Keratinocyte (primary cell): Measurements from ENCODE around the gene DIP2C. TPM values are rescaled to one million over a fixed set of nuclear protein-coding genes. Genes with fewer than 3 reads are reported as not detected.

Experiments used
- DNase-seq: peaks from one replicate; pipeline ENCODE4 v3.0.0-alpha.2; 2011; ENCODE audit warnings: low read depth, missing footprints, low spot score
- FAIRE-seq: peaks from 2 replicates; lab custom pipeline; 2011; peaks lifted over from hg19 to GRCh38; lab: Jason Lieb, UNC
- H2AFZ ChIP-seq: 2 replicates; pipeline ENCODE4 v1.6.0; 2012; ENCODE audit warnings: low read length, control low read depth, inconsistent platforms; ENCODE audit not compliant: control insufficient read depth
- H3K27ac ChIP-seq: 2 replicates; pipeline ENCODE4 v1.5.1; 2011; ENCODE audit warnings: low read length; ENCODE audit not compliant: control insufficient read depth, insufficient read depth
- H3K27me3 ChIP-seq: 3 replicates; pipeline ENCODE4 v1.6.0; 2011; ENCODE audit warnings: low read length; ENCODE audit not compliant: control insufficient read depth, insufficient read depth; ENCODE audit errors: extremely low read depth
- H3K36me3 ChIP-seq, 2 experiments: 2 replicates in 1 of 2; 3 replicates in 1 of 2; pipeline ENCODE4 v1.5.1; 2011; ENCODE audit warnings: low read length in 2 of 2, mild to moderate bottlenecking in 1 of 2; ENCODE audit not compliant: control insufficient read depth in 2 of 2, insufficient read depth in 2 of 2; ENCODE audit errors: extremely low read depth in 1 of 2
- H3K4me1 ChIP-seq: 3 replicates; pipeline ENCODE4 v1.5.1; 2011; ENCODE audit warnings: low read length; ENCODE audit not compliant: control insufficient read depth, insufficient read depth; ENCODE audit errors: extremely low read depth
- H3K4me2 ChIP-seq: 3 replicates; pipeline ENCODE4 v1.6.0; 2011; ENCODE audit warnings: low read depth, low read length; ENCODE audit not compliant: control insufficient read depth, insufficient read depth; ENCODE audit errors: extremely low read depth
- H3K4me3 ChIP-seq, 3 experiments: fragments of 200-600 bp in 1 of 3; sonication (generic) in 1 of 3; 2 replicates in 2 of 3; 3 replicates in 1 of 3; pipeline ENCODE4 v1.5.1; 2011 to 2016; ENCODE audit warnings: low read length in 3 of 3, mild to moderate bottlenecking in 3 of 3, control low read depth in 2 of 3, inconsistent platforms in 1 of 3, low read depth in 1 of 3, mixed read lengths in 1 of 3, mixed run types in 1 of 3, moderate library complexity in 1 of 3; ENCODE audit not compliant: control insufficient read depth in 2 of 3, insufficient read depth in 2 of 3; ENCODE audit errors: extremely low read depth in 1 of 3
- H3K79me2 ChIP-seq: 2 replicates; pipeline ENCODE4 v1.6.0; 2012; ENCODE audit warnings: low read length; ENCODE audit not compliant: control insufficient read depth, insufficient read depth
- H3K9ac ChIP-seq: 3 replicates; pipeline ENCODE4 v1.6.0; 2011; ENCODE audit warnings: low read length; ENCODE audit not compliant: control insufficient read depth, insufficient read depth; ENCODE audit errors: extremely low read depth
- H3K9me1 ChIP-seq: 3 replicates; pipeline ENCODE4 v1.6.0; 2011; ENCODE audit warnings: low read length; ENCODE audit not compliant: control insufficient read depth, insufficient read depth; ENCODE audit errors: extremely low read depth
- H3K9me3 ChIP-seq: 2 replicates; pipeline ENCODE4 v1.5.1; 2012; ENCODE audit warnings: low read depth, low read length; ENCODE audit not compliant: control insufficient read depth
- H4K20me1 ChIP-seq: 3 replicates; pipeline ENCODE4 v1.6.0; 2011; ENCODE audit warnings: low read length; ENCODE audit not compliant: control insufficient read depth, insufficient read depth; ENCODE audit errors: extremely low read depth
- CTCF ChIP-seq, 3 experiments: IDR thresholded peaks in 1 of 3; conservative IDR thresholded peaks in 1 of 3; optimal IDR thresholded peaks in 1 of 3; 2 replicates in 2 of 3; 3 replicates in 1 of 3; pipeline versions ENCODE3 to v1.5.1; 2011; ENCODE audit warnings: low read length in 3 of 3, mild to moderate bottlenecking in 3 of 3, moderate library complexity in 2 of 3, control low read depth in 1 of 3, inconsistent platforms in 1 of 3; ENCODE audit not compliant: insufficient read depth in 2 of 3; ENCODE audit errors: extremely low read depth in 1 of 3
- EZH2 ChIP-seq: IDR thresholded peaks from one replicate; pipeline ENCODE4 v1.6.1; 2012; ENCODE audit warnings: inconsistent platforms, mild to moderate bottlenecking, low read length, moderate library complexity
- dilution Hi-C: fragments of 300-500 bp; cut with MboI; formaldehyde crosslinking; loops from one replicate; pipeline ENCODE4 v1.7.0; 2020; ENCODE audit warnings: low sequenced_read_pairs; ENCODE audit not compliant: extremely low pct_ligation_motif_present
- polyA plus RNA-seq, 5 experiments: library from polyadenylated mRNA; depleted of rRNA in 3 of 5; stranded (reverse) in 3 of 5; stranded (forward) in 1 of 5; unstranded in 1 of 5; fragments of >200 nt; gene quantifications; 1 replicate in 1 of 5; 2 replicates in 3 of 5; 3 replicates in 1 of 5; pipeline versions ENCODE4 v1.2.1 to v1.2.3, GENCODE V29; 2011 to 2012; ENCODE audit warnings: missing spikeins in 2 of 5, low read depth in 1 of 5, low replicate concordance in 1 of 5

DIP2C gene
- polyA plus RNA-seq, 1 donor (not counting 4 experiments of a cell fraction or from before 2014, with no cell fraction given): 1.3 TPM

- Histone ChIP-seq H3K4me1 (no peaks in the 10 kb centered on the region), H3K27me3 (no peaks in the 10 kb centered on the region), H3K36me3 (no peaks in the 10 kb centered on the region), H3K9me3 (peaks cover 9% of the 10 kb centered on the region), H2AFZ (no peak overlapping the region), H3K4me2 (no peak overlapping the region), H3K79me2 (no peaks in the 10 kb centered on the region), H3K27ac (no peak overlapping the region), H3K9ac (no peak overlapping the region), H3K9me1 (no peaks in the 10 kb centered on the region), H3K4me3 (no peak overlapping the region), H4K20me1 (no peaks in the 10 kb centered on the region)
- TF ChIP-seq EZH2 (no peak), CTCF (optimal IDR thresholded peaks at IDR 0.05 in 1 of 3, IDR thresholded peaks at IDR 0.05 in 1 of 3, conservative IDR thresholded peaks at IDR 0.05 in 1 of 3; ENCODE audit: extremely low read depth in 1 of 3, insufficient read depth in 2 of 3, low read length in 3 of 3) (no peak)
- dilution Hi-C loops: no loop called here
- FAIRE-seq (no peak), DNase-seq (no peak)
Observed at GRCh38 chr10:566241-566885, 123.1 kb downstream of the DIP2C start.

DNA sequence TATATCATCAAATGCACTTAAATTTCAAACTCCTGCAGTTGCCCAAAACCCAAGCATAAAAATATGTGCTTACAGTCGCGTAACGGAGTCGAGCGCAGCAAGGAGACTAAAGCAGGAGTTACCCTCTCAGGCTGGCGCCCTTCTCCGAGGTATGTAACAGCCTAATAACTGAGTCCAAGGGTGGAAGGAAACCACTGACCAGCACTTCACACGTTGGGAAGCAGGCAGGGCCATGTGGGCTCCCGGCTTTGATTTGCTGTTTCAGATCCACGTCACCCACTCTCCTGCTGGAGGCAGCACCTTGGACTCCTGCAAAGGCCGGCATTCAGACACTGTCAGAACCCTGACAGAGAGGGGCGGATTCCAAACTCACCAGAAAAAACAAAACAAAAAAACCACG is 123.8 kb downstream of the DIP2C start:
- H3K79me2 ChIP-seq: no peaks in the 10 kb centered on the region

DNA sequence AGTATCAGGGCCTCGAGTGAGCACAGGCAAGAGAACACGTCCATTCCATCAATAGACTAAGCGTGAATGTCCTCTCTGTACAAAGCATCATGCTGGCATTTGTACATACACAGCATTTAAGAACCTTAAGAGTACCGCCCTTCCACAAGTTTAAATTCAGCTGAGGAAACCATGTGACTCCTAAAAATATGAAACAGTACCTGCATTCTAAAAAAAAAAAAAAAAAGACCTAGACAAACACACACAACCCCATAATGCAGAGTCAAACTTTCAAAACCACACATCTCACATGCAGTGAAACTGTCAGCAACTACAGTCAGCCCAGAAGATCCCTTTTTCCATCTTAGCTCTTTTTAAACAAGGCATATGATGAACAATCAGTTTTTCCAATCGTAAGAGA is 124.3 kb downstream of the DIP2C start:
- Histone ChIP-seq H3K36me3 (no peaks in the 10 kb centered on the region), H3K4me3 (no peak overlapping the region), H3K4me1 (no peaks in the 10 kb centered on the region), H4K20me1 (no peaks in the 10 kb centered on the region), H3K27ac (no peak overlapping the region), H3K9ac (no peak overlapping the region), H2AFZ (no peak overlapping the region), H3K9me3 (peaks cover 6% of the 10 kb centered on the region), H3K27me3 (no peaks in the 10 kb centered on the region), H3K9me1 (no peaks in the 10 kb centered on the region), H3K79me2 (no peaks in the 10 kb centered on the region), H3K4me2 (no peak overlapping the region)
- dilution Hi-C loops: no loop called here
- no peak for FAIRE-seq
- TF ChIP-seq EZH2 (no peak), CTCF (optimal IDR thresholded peaks at IDR 0.05 in 1 of 3, IDR thresholded peaks at IDR 0.05 in 1 of 3, conservative IDR thresholded peaks at IDR 0.05 in 1 of 3; ENCODE audit: extremely low read depth in 1 of 3, insufficient read depth in 2 of 3, low read length in 3 of 3) (no peak)
- no peak for DNase-seq

More for the DNA sequence above, 123.8 kb downstream of the DIP2C start:
- dilution Hi-C loops: no loop called here
- DNase-seq (no peak), FAIRE-seq (no peak)
- Histone ChIP-seq H3K27ac (no peak overlapping the region), H4K20me1 (no peaks in the 10 kb centered on the region), H2AFZ (no peak overlapping the region), H3K4me3 (no peak overlapping the region), H3K4me1 (no peaks in the 10 kb centered on the region), H3K4me2 (no peak overlapping the region), H3K27me3 (no peaks in the 10 kb centered on the region), H3K9me3 (peaks cover 9% of the 10 kb centered on the region), H3K9ac (no peak overlapping the region), H3K36me3 (no peaks in the 10 kb centered on the region), H3K9me1 (no peaks in the 10 kb centered on the region)
- TF ChIP-seq EZH2: no peak
